Mammary epithelial cell (primary cell): ENCODE data around the gene PACSIN2.

Experiments
- CTCF ChIP-seq, 2 donors: IDR thresholded peaks in 1 of 2; conservative IDR thresholded peaks in 1 of 2; 2 replicates each; pipeline ENCODE4 v1.5.1; 2011 to 2012; ENCODE audit warnings: inconsistent platforms in 2 of 2, low read length in 2 of 2, mild to moderate bottlenecking in 2 of 2, control low read depth in 1 of 2, low read depth in 1 of 2; ENCODE audit not compliant: insufficient read depth in 1 of 2; ENCODE audit errors: extremely low read depth in 1 of 2
- EZH2 ChIP-seq: IDR thresholded peaks from 2 replicates; pipeline ENCODE4 v1.6.1; 2012; ENCODE audit warnings: low read length, inconsistent platforms, borderline replicate concordance

- no peak for TF ChIP-seq CTCF (conservative IDR thresholded peaks at IDR 0.05 in 1 of 2, IDR thresholded peaks at IDR 0.05 in 1 of 2; ENCODE audit: extremely low read depth in 1 of 2, insufficient read depth in 1 of 2, low read depth in 1 of 2, low read length in 2 of 2)
- TF ChIP-seq EZH2, result no peak
These were observed 98.8 kb downstream of the PACSIN2 start for GRCh38 chr22:42915980-42916765.
